ENCODE data around the gene IDE. TPM values are rescaled to one million over a fixed set of nuclear protein-coding genes. Genes with fewer than 3 reads are reported as not detected.
A peak's percentile ranks its signal among the peaks of the same experiment; 100 is the strongest.

IDE gene
- total RNA-seq, 1 donor from 2014 or later: 26.3 TPM

DNA sequence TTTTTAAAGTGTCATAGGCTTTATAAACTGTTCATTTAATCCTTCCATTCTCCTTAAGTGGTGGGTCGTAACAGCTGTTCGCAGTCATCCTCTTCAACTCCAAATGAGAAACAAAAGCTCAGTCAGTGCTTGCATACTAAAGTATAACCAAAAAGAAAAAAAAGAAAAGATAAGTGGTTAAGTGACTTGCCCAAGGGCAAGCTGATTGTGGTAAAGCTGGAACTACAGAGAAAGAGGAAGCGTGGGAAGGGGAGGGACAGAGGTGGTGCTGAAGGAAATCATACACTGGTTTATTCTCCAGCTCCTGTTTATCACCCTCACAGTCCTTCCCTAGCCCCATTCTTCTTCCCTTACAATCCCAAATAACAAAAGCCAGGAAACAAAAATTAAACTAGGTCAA lies 29.6 kb downstream of the IDE start:
- TF ChIP-seq, protein P1, sequence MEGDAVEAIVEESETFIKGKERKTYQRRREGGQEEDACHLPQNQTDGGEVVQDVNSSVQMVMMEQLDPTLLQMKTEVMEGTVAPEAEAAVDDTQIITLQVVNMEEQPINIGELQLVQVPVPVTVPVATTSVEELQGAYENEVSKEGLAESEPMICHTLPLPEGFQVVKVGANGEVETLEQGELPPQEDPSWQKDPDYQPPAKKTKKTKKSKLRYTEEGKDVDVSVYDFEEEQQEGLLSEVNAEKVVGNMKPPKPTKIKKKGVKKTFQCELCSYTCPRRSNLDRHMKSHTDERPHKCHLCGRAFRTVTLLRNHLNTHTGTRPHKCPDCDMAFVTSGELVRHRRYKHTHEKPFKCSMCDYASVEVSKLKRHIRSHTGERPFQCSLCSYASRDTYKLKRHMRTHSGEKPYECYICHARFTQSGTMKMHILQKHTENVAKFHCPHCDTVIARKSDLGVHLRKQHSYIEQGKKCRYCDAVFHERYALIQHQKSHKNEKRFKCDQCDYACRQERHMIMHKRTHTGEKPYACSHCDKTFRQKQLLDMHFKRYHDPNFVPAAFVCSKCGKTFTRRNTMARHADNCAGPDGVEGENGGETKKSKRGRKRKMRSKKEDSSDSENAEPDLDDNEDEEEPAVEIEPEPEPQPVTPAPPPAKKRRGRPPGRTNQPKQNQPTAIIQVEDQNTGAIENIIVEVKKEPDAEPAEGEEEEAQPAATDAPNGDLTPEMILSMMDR (IDR thresholded peaks at IDR 0.05): no peak
- intact Hi-C loops (cut with DNase I): no loop called here
- H3K4me3 ChIP-seq: no peak overlapping the region
- H3K36me3 ChIP-seq: peaks cover 9% of the 10 kb centered on the region
- no peaks in the 10 kb centered on the region for H3K9me3 ChIP-seq
- peaks cover 11% of the 10 kb centered on the region for H3K4me1 ChIP-seq
- no peak for DNase-seq
- ATAC-seq: peak; percentile 66 to 71
- no peak overlapping the region for H3K27ac ChIP-seq
- no peaks in the 10 kb centered on the region for H3K27me3 ChIP-seq (ENCODE audit: low read depth)

DNA sequence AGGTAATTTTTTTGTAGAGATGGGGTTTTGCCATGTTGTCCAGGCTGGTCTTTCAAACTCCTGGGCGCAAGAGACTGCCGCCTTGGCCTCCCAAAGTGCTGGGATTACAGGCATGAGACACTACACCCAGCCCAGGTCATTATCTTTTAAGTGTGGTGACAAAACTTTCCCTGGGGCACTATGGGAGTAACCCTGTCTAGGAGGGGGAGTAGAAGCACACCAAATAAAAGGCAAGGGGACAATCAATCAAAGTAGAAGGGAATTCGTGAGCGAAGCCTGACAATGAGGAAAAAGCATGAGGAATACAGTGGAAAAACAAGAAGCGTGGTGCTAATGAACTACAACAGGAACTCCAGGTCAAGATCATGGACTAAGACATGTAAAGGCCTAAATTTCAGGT lies 31.4 kb downstream of the IDE start:
- Histone ChIP-seq H3K36me3 (no peaks in the 10 kb centered on the region), H3K4me1 (peaks cover 20% of the 10 kb centered on the region), H3K4me3 (no peak overlapping the region), H3K27ac (no peak overlapping the region), H3K27me3 (ENCODE audit: low read depth) (no peaks in the 10 kb centered on the region), H3K9me3 (no peaks in the 10 kb centered on the region)
- TF ChIP-seq, protein P1 (IDR thresholded peaks at IDR 0.05): no peak
- DNase-seq: no peak
- ATAC-seq: no peak
- intact Hi-C loops (cut with DNase I): no loop called here

DNA sequence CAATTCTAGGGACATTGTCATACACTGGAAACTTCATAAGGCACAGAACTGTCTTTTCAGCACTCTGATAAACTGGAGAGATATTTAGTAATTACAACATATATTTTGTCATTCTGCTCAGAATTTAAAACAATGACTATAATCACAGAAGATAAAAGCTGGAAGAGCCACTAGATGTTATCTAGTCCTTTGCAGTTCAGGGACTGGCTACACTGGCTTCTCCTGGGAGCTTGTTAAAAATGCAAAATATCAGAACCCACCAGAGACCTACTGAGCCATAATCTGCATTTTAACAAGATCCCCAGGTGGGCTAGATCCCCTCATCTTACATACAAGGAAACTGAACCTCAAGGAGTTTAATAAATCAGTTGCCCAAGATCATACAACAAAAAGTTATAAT lies 32.3 kb downstream of the IDE start:
- Histone ChIP-seq H3K9me3 (no peaks in the 10 kb centered on the region), H3K4me3 (no peak overlapping the region), H3K27ac (no peak overlapping the region), H3K27me3 (ENCODE audit: low read depth) (no peaks in the 10 kb centered on the region), H3K4me1 (peaks cover 20% of the 10 kb centered on the region), H3K36me3 (peaks cover 2% of the 10 kb centered on the region)
- intact Hi-C loops (cut with DNase I): no loop called here
- no peak for ATAC-seq
- TF ChIP-seq, protein P1 (IDR thresholded peaks at IDR 0.05): no peak
- DNase-seq: no peak

DNA sequence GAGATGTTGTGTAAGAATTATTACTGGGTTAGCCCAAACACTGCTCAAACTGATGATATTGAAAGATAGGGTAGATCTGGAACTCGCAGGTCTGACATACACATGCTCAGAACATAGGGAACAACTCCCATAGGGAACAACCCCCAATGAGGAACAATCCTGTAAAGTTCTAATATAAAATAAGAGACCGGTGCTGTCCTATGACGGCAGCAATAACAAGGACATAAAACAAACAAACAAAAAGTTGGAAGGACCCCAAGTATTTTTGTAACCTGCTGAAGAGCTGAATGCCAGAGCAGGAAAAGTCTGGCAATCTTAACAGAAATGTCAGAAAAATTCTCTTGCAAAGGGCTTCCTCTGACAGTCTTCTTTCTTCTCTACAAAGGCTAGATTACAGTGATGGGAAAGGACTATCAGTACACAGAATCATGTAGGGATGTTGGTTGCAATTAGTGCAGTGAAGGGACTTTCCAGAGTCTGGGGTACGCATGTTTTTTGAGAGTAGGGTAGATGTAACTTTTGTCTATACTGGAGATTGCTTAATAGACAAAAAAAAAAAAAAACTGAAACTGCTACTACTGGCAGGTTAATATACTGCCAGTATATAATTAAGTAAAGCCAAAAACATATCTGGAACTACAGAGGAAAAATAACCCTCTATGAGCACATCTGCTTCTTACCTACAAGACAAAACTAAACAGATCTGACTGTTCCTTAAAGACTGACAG lies 35.5 kb downstream of the IDE start:
- H3K4me1 ChIP-seq: peaks cover 8% of the 10 kb centered on the region
- intact Hi-C loops (cut with DNase I): no loop called here
- ATAC-seq (no peak), DNase-seq (no peak)
- no peak overlapping the region for H3K4me3 ChIP-seq
- no peaks in the 10 kb centered on the region for H3K27me3 ChIP-seq (ENCODE audit: low read depth)
- H3K36me3 ChIP-seq: peaks cover 33% of the 10 kb centered on the region
- no peak overlapping the region for H3K27ac ChIP-seq
- TF ChIP-seq, protein P1 (IDR thresholded peaks at IDR 0.05): no peak
- no peaks in the 10 kb centered on the region for H3K9me3 ChIP-seq

DNA sequence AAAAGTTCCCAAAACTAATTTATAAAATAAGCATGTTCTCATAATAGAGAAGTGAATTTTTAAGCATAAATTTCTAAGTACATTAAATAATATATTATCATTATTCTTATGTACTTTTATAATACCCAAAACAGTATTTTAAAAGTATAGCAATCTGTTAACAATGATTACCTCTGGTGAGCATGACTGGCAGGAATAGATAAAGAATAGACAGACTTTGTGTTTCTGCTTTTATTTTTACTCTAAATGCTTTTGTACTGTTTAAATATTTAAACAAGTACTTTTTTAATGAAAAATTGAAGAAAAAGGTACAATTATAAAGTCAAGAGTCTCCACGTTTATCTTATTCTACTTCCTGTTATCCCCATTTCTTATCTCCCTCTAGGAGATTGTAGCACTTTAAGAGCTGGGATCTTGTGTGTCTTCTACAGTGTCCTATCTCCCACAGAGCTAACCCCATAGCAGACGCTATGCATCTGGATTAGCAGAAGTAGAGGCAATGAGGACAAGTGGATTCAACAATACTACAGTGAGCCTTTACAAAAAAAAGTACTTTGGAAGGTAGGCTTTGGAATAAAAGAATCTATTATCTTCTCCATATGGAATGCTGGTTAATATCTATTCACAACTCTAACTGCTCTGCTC lies 42.9 kb downstream of the IDE start:
- no peak overlapping the region for H3K4me3 ChIP-seq
- TF ChIP-seq, protein P1 (IDR thresholded peaks at IDR 0.05): no peak
- no peak for ATAC-seq
- H3K36me3 ChIP-seq: peaks cover 82% of the 10 kb centered on the region
- no peak overlapping the region for H3K27ac ChIP-seq
- no peaks in the 10 kb centered on the region for H3K4me1 ChIP-seq
- no peaks in the 10 kb centered on the region for H3K9me3 ChIP-seq
- no peak for DNase-seq
- intact Hi-C loops (cut with DNase I): no loop called here
- H3K27me3 ChIP-seq (ENCODE audit: low read depth): no peaks in the 10 kb centered on the region

All from lower lobe of right lung (tissue), 2 donors.